ENCODE measurements around the gene TMEM129. TPM values are rescaled to one million over a fixed set of nuclear protein-coding genes. Genes with fewer than 3 reads are reported as not detected.

Gene TMEM129
- total and polyA plus RNA-seq, 7 donors = 11.8 to 43.6 (median 31.6) TPM

GRCh38 chr4:1752284-1753041 lies 31.3 kb upstream of the TMEM129 start:
- 54 to 57% (median 57%) methylated on average over 30 to 35 of the region's 35 CpGs for WGBS, 3 donors
- DNase-seq = no peak
- TF ChIP-seq CTCF (IDR thresholded peaks at IDR 0.05) = no peak

GRCh38 chr4:1751919-1752283 lies 30.8 kb upstream of the TMEM129 start:
- DNase-seq = no peak
- no peaks in the 10 kb centered on the region for H3K4me1 ChIP-seq
- no peaks in the 10 kb centered on the region for H3K9me3 ChIP-seq
- no peak overlapping the region for H3K27ac ChIP-seq
- intact Hi-C loops (cut with DNase I) = no loop called here
- H3K27me3 ChIP-seq (ENCODE audit: insufficient read depth in 3 of 3, low read length in 2 of 3) = peaks cover 0 to 8% (median 2%) of the 10 kb centered on the region in 3 donors
- no peak for TF ChIP-seq CTCF (IDR thresholded peaks at IDR 0.05)
- no peak for ATAC-seq
- 72 to 88% (median 76%) methylated on average over 5 to 8 of the region's 8 CpGs for WGBS, 3 donors
- H3K4me3 ChIP-seq = no peak overlapping the region
- H3K36me3 ChIP-seq (ENCODE audit: insufficient read depth in 1 of 2, low read depth in 1 of 2) = no peaks in the 10 kb centered on the region

More at GRCh38 chr4:1752284-1753041, 31.3 kb upstream of the TMEM129 start:
- no peak overlapping the region for H3K27ac ChIP-seq
- ATAC-seq = no peak
- H3K4me3 ChIP-seq = no peak overlapping the region
- intact Hi-C loops (cut with DNase I) = no loop called here
- H3K4me1 ChIP-seq = no peaks in the 10 kb centered on the region
- H3K27me3 ChIP-seq (ENCODE audit: insufficient read depth in 3 of 3, low read length in 2 of 3) = peaks cover 0 to 8% (median 2%) of the 10 kb centered on the region in 3 donors
- H3K36me3 ChIP-seq (ENCODE audit: insufficient read depth in 1 of 2, low read depth in 1 of 2) = no peaks in the 10 kb centered on the region
- no peaks in the 10 kb centered on the region for H3K9me3 ChIP-seq

- intact Hi-C loops (cut with DNase I) = no loop called here
- DNase-seq = no peak
- Histone ChIP-seq H3K27ac (no peak overlapping the region), H3K4me3 (no peak overlapping the region), H3K36me3 (ENCODE audit: insufficient read depth in 1 of 2, low read depth in 1 of 2) (no peaks in the 10 kb centered on the region), H3K27me3 (ENCODE audit: insufficient read depth in 3 of 3, low read length in 2 of 3) (peaks cover 0 to 8% (median 2%) of the 10 kb centered on the region in 3 donors), H3K4me1 (no peaks in the 10 kb centered on the region), H3K9me3 (no peaks in the 10 kb centered on the region)
- no peak for TF ChIP-seq CTCF (IDR thresholded peaks at IDR 0.05)
- 83 to 88% (median 88%) methylated on average over 26 to 31 of the region's 31 CpGs for WGBS, 3 donors
- no peak for ATAC-seq
Measured at GRCh38 chr4:1751155-1751918, 30.2 kb upstream of the TMEM129 start.

- Histone ChIP-seq H3K4me3 (no peak overlapping the region), H3K27ac (no peak overlapping the region), H3K27me3 (ENCODE audit: insufficient read depth in 3 of 3, low read length in 2 of 3) (peaks cover 0 to 8% (median 2%) of the 10 kb centered on the region in 3 donors), H3K9me3 (no peaks in the 10 kb centered on the region), H3K4me1 (no peaks in the 10 kb centered on the region), H3K36me3 (ENCODE audit: insufficient read depth in 1 of 2, low read depth in 1 of 2) (no peaks in the 10 kb centered on the region)
- intact Hi-C loops (cut with DNase I) = no loop called here
- 83 to 91% (median 88%) methylated on average over 18 of the region's 18 CpGs for WGBS, 3 donors
- ATAC-seq (no peak), DNase-seq (no peak)
- TF ChIP-seq CTCF (IDR thresholded peaks at IDR 0.05) = no peak
Measured at GRCh38 chr4:1750381-1751154, 29.4 kb upstream of the TMEM129 start.

Data from psoas muscle (tissue), 8 donors.